GM21723 (cell line): Measurements from ENCODE around the gene RPS6KA2.
"Not testable (repeated sequence)": the region's sequence is repeated elsewhere in the genome, so short reads cannot be mapped to it uniquely, and the experiment has no call there.

Source experiments
- ATAC-seq: cut with Tn5 transposase; IDR thresholded peaks from one replicate; pipeline ENCODE4 v1.9.1; 2021; ENCODE audit warnings: mild to moderate bottlenecking, moderate library complexity; ENCODE audit not compliant: unreplicated experiment

The RPS6KA2 gene

GRCh38 chr6:166595061-166595780 is 31.8 kb downstream of the RPS6KA2 start:
- no peak for ATAC-seq

- no peak for ATAC-seq
These were observed 34.2 kb downstream of the RPS6KA2 start for GRCh38 chr6:166592821-166593220.

- no peak for ATAC-seq
These were observed 35.0 kb downstream of the RPS6KA2 start for GRCh38 chr6:166591961-166592520.

DNA sequence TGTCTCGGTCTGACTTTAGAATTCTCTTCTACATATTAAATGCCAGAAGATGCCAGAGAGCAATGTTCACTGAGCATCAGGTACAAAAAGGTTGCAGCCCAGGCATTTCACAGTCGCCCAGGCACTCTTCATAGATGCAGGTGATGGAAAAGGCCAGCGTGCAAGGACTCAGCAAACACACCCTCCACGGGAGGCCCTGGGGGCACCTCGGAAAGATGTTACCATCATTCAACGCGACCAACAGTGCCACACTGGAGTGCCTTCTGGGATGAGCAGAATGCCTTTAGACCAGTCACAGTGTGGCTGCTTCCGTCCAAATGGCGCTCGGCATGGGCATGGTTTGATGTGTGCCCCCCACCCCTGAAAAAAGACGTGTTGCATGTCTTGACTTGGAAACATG is 36.0 kb downstream of the RPS6KA2 start:
- no peak for ATAC-seq

GRCh38 chr6:166589786-166590574 is 37.1 kb downstream of the RPS6KA2 start:
- ATAC-seq = no peak

DNA sequence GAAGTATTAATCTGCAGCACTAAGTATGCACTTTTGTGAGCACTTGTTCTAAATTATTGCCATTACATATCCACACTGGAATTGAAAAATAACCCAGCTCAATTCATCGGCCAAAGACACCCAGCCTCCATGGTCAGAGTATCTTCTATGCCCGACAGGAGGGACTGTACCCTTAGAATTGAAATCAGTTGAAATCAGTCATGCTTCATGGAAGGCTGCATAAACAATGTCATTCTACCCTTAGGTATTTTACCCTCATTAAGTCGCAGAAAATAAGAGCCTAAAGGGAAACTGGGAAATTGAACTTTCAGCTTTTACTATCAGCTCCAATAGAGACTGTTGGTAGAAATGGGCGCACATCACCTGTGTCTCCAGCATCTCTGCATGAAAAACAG is 37.7 kb downstream of the RPS6KA2 start:
- ATAC-seq = peak; percentile 21

DNA sequence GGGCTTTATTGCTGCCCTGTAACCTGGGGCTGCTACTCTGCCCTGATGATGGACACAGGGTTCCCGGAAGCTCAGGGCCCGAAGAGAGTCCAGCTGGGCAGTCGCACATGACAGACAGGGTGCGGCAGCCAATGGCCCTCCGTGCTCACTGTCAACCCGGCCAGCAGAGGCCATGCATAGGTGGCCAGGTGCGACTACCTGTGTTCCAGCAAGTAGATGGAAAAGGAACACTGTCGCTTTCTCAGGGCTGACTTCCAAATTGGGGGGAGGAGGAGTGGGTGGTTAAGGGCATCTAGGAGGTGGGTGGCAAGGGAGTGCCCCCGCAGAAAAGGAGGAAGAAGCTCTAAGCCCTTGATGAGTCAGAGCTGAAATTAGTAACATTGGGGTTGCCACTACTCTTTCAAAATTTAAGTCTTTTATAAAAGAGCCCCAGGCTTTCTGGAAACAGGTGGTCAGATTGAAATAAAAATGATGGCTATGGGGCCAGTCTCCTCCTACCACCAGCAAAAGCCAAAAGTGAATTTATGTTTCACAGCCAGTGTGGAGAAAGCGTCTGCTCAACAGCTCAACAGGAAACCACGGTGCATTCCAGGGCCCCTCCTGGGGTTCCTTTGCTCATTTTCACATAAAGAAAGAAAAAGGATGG is 38.2 kb downstream of the RPS6KA2 start:
- ATAC-seq = peak; percentile 31

DNA sequence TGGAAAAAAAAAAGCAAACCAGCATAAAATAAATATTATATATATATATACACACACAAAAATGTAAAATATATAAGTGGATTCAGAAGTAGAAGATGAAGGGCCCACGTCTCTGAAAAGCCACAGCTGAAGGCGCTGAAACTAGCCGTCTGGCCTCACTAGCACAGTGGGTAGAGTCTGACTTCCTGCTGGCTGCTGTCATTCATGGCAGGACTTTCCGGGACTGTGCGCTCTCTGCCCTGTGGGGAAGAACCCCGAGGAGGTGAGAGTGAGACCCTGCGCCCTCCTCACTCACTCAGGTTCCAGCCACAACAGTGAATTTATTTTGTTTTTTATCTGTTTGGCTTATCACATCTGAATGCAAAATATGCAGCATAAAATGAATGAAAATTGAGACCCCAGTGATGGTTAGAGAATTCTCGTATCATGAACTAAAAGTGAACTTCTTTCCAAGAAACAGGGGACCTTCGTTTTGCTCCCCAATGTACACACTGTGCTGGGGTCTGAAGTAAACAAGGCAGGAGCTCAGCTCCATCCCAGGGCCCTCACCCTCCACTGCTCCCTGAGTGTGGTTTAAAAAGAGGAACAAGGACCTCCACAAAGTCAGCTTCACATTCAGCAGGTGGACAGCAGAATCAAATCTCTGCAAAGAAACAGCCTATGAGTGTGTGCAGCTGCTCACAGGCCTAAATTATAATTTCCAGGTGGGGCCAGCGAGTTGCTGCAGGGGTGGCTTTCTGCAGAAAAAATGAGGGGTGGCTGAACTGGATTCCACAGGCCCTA is 39.2 kb downstream of the RPS6KA2 start:
- peak; percentile 83 for ATAC-seq

GRCh38 chr6:166586424-166587156 is 40.5 kb downstream of the RPS6KA2 start, which contains the start of gene RAMACL:
Gene RAMACL, minus strand, starts transcription at chr6:166586678. Its CDS starts 201 bp downstream, at chr6:166586477.
- peak; percentile 71 for ATAC-seq

- no peak for ATAC-seq
These were observed 42.1 kb downstream of the RPS6KA2 start for GRCh38 chr6:166584853-166585429.

- no peak for ATAC-seq
These were observed 42.9 kb downstream of the RPS6KA2 start for GRCh38 chr6:166584155-166584554.

- ATAC-seq = no peak
These were observed 43.7 kb downstream of the RPS6KA2 start for GRCh38 chr6:166583230-166583965.

- no peak for ATAC-seq
These were observed 44.8 kb downstream of the RPS6KA2 start for GRCh38 chr6:166582258-166582657.

- ATAC-seq = not testable (repeated sequence)
These were observed 45.2 kb downstream of the RPS6KA2 start for GRCh38 chr6:166581801-166582200.

GRCh38 chr6:166581091-166581511 is 46.0 kb downstream of the RPS6KA2 start:
- ATAC-seq = no peak

GRCh38 chr6:166580076-166581050 is 46.7 kb downstream of the RPS6KA2 start:
- ATAC-seq = no peak

GRCh38 chr6:166579237-166579850 is 47.7 kb downstream of the RPS6KA2 start:
- no peak for ATAC-seq
